ENCODE data around the gene ARID3C.

- TF ChIP-seq EZH2phosphoT487 (IDR thresholded peaks at IDR 0.05; ENCODE audit: borderline replicate concordance, low read depth) = no peak
- TF ChIP-seq FOXM1 (IDR thresholded peaks at IDR 0.05; ENCODE audit: low read depth) = no peak
- no peak for TF ChIP-seq MAX (IDR thresholded peaks at IDR 0.05; ENCODE audit: low read depth)
- no peak for TF ChIP-seq RFX5 (IDR thresholded peaks at IDR 0.05; ENCODE audit: low read length)
- TF ChIP-seq YY1 (IDR thresholded peaks at IDR 0.05; ENCODE audit: low read depth) = no peak
- no peak for TF ChIP-seq REST (IDR thresholded peaks at IDR 0.05; ENCODE audit: low read depth, low read length)
- no peak for TF ChIP-seq PBX3 (IDR thresholded peaks at IDR 0.05)
- TF ChIP-seq TAF1 (IDR thresholded peaks at IDR 0.05; ENCODE audit: borderline replicate concordance, low read depth, low read length) = no peak
- no peak for TF ChIP-seq GABPA (IDR thresholded peaks at IDR 0.05; ENCODE audit: low read depth)
- no peak for TF ChIP-seq EP300 (IDR thresholded peaks at IDR 0.05; ENCODE audit: borderline replicate concordance in 1 of 2, low read depth in 1 of 2, low read length in 1 of 2)
- no peak for TF ChIP-seq ZBTB33 (IDR thresholded peaks at IDR 0.05; ENCODE audit: borderline replicate concordance, low read depth)
- TF ChIP-seq CTCF (IDR thresholded peaks at IDR 0.05) = no peak
Observed at GRCh38 chr9:34571481-34571810, 57.4 kb downstream of the ARID3C start.
